GM21529 (cell line): ENCODE data around the gene DUSP10.

Experiments used
- ATAC-seq: cut with Tn5 transposase; IDR thresholded peaks from one replicate; pipeline ENCODE4 v1.9.1; 2021; ENCODE audit not compliant: unreplicated experiment

DUSP10 gene

GRCh38 chr1:221663321-221663720, 78.6 kb downstream of the DUSP10 start:
- ATAC-seq, result no peak

DNA sequence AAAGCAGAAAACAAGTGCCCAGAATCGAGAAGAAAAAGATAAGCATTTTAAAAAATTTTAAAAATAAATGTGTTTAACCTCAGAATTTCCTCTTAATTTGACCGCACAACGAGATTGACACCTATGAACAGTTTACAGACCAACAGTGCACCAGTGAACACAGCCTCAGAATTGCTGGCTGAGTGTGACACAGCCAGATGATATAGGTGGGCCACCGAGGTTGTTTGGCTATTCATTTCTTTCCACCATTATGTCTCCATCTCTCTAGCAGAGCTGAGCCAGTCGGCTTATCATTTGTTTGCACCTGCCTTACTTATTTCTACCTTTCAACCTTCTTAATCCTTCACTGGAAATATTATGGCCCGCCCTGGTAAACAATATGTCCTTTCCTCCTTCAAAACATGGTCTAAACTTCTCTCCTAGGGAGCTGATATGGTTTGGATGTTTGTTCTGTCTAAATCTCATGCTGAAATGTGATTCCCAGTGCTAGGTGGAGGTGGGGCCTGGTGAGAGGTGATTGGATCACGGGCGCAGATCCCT, 86.1 kb downstream of the DUSP10 start:
- ATAC-seq, result no peak
